Stimulated activated CD4-positive, alpha-beta T cell treated with anti-CD3 and anti-CD28 coated beads, TNF-alpha, amount 100 ng/mL, for 48 hours (primary cell): ENCODE data around the gene EPG5.
"Not testable (repeated sequence)": the region's sequence is repeated elsewhere in the genome, so short reads cannot be mapped to it uniquely, and the experiment has no call there.

Experiments
- DNase-seq, 3 donors: peaks; one replicate each; pipeline ENCODE4 v3.0.0-alpha.2; 2020; ENCODE audit warnings: low read depth in 3 of 3

EPG5 gene

DNA sequence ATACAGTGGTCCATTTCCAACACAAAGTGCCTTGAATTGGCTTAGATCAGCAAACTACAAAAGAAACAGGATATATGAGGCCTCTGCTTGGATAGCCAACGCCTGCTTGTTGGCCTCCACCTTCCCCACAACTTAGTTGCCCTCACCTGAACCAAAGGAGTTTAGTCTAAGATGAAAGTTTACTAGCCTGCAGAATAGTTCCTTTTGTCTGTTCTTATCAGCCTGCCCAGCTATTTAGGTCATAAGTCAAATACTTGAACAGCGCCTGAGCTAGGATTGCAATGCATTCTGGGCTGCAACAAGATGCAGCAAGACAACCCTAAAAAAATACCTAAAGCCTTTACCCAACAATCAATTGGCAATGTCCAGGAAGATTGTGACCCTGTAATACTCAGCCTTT lies 13.1 kb upstream of the EPG5 start:
- no peak for DNase-seq

DNA sequence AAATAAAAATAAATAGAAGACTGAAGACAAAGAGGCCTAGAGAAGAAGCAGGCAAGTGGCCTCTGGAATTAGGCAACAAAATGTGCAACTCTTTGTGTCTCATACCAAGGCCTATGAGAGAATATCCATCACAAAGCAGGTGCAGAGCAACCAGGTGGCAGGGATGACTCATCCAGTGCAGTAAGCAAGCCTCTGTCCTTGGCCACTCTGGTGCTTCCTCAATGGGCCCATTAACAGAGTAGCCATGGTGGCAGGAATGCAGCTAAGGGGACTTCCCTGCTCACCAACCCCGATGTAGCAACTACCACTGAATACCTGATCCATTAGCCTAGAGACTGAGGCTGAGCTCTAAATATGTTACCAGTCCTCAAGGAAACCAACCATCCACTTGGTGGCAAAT lies 11.0 kb upstream of the EPG5 start:
- DNase-seq, result no peak

DNA sequence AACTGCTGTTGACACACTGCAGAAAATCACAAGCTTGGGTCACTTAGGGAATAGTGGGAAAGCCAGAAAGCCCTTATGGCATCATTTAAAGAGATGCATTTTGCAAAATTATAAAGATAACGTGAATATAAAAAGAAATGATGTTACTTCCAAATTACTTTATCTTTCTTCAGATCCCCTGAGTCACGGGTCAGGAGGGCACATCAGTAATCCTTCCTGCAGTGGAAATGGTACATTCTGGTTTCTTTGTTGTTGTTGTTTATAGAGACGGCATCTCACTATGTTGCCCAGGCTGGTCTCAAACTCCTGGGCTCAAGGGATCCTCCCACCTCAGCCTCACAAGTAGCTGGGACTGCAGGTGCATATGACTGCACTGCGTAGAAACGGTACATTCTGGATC lies 9.8 kb upstream of the EPG5 start:
- no peak for DNase-seq

DNA sequence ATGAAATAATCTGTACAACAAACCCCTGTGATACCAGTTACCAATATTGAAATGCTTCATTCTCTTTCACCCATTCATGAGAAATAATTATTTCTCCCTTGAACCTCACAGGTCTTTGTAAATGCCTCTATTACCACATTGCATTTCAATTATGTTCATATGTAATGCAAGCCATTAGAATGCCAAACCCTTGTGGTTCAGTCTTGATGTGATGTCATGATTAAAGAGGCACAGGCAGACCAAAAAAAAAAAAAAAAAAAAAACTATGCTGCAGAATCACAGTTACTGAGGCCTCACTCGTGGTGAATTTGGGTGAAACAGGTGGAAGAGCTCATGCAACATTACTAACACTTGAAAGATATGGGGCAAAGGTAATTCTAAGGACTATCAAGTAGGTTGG lies 9.4 kb upstream of the EPG5 start:
- DNase-seq, result no peak

DNA sequence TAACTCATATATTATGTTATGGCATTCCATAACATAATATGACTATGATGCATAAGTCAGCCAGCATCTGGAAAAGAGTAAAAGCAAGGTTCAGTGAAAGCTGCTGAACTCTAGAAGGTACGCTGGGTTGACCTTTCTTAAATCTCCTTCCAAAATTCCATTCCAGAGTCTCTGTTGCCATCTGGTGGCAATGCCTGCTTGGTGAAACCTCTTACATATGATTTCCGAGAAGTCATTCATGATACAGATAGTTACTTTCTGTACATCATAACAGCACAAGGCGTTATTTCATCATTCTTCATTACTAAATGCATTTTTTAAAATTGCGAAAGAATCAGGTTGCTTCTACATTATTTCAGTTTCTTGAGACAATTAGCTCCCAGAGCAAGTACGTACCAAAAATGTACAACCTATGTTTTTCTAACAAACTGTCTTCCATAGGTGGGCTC lies 7.0 kb upstream of the EPG5 start:
- DNase-seq, result peak; percentile 43 to 57 (median 56)

DNA sequence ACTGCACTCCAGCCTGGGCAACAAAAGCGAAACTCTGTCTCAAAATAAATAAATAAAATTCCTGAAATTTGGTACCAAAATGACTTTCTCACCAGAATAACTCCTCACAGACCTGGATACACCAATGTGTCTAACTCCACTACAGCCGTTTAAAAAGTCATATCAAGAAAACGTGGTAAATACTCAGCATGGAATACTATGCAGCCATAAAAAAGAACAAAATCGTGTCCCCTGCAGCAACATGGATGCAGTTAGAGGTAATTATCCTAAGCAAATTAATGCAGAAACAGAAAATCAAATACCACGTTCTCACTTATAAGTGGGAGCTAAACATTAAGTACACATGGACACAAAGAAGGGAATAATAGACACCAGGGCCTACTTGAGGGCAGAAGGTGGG lies 2.2 kb downstream of the EPG5 start:
- DNase-seq, result not testable (repeated sequence)

DNA sequence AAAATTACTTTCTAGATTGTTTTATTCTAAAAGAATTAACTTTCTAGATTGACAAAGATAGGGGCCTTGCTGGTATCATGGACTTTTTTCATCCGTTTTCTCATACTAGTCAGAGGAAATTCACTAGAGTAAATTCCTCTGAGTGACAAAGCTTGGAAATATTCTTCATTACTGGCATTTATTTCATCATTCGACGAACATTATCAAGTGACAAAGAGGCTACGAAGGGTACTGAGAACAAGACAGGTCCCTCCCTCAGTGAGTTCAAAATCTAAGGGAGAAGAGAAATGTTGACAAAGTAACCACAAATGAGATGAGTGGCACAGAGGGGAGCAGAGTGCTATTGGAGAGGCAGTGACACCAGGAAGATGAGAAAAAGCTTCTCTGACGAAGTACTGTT lies 4.3 kb downstream of the EPG5 start:
- no peak for DNase-seq

DNA sequence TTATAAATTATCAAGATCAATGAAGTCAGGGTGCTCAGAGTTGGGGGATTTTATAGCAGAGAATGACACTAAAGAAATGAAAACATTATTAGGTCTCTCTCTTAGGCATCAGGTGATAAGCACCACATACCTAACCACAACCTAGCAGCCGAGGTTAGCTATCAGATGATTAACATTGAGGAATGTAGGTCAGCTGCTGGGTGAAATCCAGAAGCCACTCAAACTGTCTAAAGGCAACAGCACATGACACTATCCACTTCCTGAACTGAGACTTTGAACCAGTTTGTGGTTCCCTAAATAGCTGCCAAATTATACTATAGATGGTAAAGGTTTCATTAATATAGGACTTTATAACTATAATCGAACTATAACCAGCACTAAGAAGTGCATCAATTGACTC lies 4.7 kb downstream of the EPG5 start:
- DNase-seq, result no peak

DNA sequence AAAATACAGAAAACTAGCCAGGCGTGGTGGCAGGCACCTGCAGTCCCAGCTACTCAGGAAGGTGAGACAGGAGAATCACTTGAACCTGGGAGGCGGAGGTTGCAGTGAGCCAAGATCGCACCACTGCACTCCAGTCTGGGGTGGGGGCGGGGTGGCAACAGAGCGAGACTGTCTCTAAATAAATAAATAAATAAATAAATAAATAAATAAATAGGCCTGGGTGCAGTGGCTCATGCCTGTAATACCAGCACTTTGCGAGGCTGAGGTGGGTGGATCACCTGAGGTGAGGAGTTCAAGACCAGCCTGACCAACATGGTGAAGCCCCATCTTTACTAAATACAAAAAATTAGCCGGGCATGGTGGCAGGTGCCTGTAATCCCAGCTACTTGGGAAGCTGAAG lies 7.6 kb downstream of the EPG5 start:
- DNase-seq, result not testable (repeated sequence)

DNA sequence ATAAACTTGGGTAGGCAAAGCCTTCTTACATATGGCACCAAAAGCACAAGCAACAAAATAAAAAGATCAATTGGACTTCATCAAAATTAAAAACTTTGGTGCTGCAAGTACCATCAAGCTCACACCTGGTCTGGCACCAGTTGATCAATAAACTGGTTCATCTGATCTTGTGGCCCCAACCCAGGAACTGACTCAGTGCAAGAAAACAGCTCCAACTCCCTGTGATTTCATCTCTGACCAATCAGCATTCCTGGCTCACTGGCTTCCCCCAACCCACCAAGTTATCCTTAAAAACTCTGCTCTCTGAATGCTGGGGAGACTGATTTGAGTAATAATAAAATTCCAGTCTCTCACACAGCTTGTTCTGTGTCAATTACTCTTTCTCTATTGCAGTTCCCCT lies 8.4 kb downstream of the EPG5 start:
- no peak for DNase-seq

DNA sequence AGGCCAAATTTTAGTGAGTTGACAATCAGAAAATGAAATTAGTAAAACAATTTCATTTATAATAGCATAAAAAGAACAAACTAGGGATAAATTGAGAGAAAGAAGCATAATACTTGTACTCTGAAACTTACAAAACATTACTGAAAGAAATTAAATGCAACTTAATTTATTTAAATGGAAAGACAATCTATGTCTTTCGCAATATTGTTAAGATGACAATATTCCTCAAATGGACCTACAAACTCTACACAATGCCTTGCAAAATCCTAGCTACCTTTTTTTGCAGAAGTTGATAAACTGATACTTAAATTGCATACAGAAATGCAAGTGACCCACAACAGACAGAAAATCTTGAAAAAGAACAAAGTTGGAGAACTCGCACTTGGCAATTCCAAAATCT lies 9.1 kb downstream of the EPG5 start:
- no peak for DNase-seq

DNA sequence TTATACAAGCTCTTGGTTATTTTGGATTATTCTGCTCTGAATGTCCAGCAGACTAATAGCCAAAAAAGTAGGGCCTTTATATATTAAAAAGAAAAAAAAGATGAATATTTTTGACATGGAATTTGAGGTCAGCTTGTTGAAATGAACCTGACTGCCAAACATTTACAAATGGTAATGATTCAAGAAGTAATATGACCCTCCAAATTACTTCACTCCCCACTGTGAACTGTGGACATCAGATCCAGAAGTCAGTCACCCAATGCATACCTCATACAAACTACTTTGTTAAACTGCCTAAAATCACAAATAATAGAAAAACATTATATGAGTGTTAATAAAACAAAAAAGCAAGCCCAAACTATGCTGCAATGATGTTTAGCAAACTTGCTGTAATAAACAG lies 10.0 kb downstream of the EPG5 start:
- DNase-seq, result no peak

DNA sequence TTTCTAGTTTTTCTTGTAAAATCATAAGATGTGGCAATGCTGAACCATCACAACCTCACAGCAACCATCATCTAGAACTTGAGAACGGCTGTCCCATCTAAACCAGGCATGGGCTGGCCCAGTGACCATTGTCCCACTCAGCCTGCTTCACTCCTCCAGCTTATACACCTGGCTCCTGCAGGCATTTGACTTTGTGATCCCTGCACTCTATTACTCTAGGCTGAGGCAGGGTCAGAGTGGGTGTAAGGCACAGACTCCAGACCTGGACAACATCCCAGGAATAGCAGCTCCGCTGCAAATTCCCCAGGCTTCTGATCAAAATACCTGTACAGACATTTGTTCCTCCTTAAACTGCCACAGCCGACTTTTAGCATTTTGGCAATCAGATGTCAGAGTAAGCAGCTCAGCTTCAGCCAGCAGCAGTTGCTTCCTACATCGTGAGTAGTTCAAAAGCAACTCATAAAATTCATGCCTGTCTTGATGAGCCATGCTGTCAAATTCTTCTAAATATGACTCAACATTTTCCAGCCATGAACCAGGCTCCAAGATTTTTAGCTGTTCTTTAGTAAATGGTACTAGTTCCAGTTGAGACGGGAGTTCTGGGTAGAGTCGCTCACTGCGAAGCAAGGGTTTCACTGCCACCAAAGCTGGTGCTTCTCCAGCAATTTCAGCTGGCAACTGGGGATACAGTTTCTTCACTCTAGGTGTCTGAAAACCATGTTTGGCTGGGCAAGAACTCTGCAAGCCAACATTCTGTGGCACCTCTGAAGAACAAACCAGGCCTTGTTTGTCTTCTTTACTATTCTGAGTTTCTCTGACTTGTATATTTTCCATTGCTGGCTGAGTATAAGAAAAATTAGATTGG lies 12.8 kb downstream of the EPG5 start:
- DNase-seq, result no peak

DNA sequence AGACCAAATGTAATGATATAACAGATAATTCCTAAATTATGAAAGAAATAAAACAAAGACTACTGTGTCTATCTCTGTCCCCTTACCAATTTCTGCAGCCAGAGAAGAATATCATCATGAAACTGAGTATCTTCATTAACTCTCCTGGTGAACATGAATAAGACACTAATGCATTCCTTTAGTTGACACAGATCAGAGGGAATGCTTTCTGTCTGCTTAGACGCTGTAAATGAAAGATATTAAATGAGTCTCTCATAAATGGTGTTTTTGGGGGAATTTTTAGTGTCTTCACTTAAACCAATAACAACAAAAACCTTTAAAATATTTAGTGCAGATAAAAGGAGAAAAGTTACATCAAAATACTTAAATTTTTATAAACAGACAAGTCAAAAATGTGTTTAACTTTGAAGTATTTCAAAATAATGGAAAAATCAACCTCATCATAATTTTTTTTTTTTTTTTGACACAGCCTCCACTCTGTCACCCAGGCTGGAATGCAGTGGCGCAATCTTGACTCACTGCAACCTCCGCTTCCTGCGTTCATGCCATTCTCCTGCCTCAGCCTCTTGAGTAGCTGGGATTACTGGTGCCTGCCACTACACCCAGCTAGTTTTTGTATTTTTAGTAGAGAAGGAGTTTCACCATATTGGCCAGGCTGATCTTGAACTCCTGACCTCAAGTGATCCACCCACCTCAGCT lies 16.0 kb downstream of the EPG5 start:
- no peak for DNase-seq

DNA sequence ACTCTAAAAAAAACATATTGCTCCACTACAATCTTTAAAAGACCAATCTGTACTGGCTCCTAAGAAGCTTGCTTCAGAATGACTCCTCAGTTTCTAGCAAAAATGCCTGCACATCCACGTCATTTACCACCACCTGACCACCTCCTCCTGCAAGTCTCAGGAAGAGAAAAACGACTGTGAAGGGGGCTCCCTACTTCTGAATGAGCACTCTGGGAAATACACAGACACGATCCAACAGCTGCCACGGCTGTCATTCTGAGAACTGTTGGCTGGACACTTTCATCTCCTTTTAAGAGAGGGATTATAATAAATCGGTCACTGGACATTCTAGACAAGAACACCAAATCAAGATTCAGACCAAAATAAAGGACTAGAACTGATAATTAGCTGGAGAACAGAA lies 21.5 kb downstream of the EPG5 start:
- no peak for DNase-seq

DNA sequence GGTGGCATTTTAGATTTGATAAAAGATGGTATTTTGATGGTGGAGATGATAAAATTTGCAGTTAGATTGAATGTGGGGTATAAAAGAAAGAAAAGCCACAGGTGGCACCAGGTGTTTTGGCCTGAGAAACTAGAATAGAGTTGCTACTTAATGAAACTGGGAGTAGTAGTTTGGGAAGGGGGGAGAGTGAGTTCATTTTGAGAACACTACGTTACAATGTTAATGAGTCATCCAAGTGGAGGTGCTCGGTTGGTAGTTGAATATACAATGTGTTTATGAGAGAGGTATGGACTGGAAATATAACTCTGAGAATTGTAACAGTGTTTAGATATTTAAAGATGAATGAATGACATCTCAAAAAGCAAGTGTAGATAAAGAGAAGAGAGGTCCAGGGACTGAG lies 26.4 kb downstream of the EPG5 start:
- no peak for DNase-seq

DNA sequence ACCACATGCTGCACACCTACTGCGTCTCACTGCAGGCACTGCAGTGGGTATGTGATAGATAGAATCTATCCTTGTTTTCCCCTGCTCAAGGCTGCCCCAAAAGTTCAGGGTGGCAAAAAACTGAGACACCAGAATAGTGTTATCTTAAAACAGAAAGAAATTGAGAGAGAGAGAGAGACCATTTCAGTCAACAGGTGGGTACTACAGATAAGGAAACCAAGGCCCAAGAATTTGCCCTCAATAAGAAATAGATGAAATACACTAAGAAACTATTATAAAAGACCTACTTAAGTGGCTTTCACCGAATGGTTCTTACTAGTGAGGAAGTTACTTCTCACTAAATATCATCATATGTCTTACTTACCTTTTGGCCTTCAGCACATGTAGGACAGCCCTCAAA lies 27.9 kb downstream of the EPG5 start:
- DNase-seq, result no peak

DNA sequence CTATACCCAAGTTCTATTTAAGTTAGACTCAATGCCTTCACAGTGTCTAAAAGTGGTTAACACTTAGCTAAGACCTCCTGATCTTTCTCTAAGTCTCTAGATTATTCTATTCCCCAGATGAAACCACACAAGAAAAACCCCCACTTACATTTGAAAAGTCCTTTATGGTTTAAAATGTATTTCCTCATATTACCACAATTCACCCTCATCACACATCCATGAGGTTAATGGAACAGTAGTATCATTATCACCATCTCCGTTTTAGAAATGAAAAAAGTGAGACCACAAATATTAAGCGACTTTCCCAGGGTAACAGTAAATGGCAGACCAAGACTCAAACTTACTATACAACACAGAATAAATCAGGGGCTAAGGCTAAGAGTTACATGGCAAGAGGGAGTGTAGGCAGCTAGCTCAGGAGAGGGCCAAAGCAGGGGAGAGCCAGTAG lies 28.6 kb downstream of the EPG5 start:
- no peak for DNase-seq

DNA sequence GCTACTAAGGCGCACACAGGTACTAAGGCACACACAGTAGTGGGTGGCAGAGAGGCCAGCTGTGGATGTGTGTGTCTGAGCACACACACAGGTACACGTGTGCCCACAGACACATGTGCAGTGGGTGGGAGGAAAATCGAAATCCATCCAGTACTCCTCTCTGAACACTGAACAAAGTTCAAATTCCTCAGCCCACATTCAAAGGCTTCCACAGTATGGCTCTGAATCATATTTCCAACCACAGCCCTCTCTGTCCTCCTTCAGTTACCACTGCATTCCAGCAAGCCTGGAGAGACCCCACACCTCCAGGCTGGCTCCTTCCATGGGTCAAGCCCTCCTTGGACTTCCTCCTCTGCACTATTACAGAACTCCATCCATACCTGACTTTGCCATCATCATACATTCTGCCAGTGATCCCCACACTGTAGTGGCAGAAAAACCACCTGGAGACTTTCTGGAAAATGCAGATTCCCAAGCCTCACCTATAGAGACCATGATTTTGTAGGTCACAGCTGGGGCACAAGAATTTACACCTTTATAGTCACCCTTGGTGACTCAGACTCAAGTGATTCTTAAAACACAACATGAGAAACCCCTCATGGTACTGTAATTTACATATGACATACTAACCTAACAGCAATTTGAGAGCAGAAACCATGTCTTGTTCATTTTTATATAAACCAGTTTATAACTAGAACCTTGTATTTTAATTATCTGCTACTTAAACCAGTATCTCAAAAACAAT lies 31.4 kb downstream of the EPG5 start:
- no peak for DNase-seq

DNA sequence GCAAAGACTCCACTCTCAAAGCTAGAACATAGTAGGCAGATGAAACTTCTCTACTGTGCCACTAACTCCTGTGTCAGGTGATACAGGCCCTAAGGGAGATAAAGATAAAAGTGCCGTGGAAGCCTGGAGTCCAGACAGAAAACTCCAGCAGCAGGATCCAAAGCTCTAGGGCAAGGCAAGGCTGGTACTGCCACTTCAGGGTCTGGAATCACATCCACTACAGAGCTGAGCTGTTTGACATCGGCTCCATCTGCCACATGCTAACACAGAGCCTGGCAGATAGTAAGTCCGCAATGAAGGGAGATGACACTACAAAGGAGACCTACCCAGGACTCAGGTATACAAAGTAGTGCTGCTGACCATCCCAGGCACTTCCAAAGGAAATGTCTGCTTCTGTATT lies 34.4 kb downstream of the EPG5 start:
- DNase-seq, result no peak

DNA sequence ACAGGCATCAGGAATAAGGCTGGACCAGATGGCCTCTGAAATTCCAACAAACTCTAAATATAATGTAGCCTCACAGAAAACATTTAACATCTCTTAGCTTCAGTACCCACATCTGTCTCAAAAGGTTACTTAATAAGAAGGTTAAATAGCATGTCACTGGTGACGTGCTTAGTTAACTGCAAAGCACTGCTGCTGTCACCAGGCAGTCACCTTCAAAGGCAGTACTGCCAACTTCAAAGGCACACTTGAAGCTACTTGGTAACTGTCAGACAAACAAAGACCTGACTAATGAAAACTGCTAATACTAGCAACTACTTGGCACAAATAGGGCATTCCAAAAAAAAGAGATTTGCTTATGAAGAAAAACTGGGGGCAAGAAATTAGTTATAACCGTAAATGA lies 36.2 kb downstream of the EPG5 start:
- DNase-seq, result no peak

DNA sequence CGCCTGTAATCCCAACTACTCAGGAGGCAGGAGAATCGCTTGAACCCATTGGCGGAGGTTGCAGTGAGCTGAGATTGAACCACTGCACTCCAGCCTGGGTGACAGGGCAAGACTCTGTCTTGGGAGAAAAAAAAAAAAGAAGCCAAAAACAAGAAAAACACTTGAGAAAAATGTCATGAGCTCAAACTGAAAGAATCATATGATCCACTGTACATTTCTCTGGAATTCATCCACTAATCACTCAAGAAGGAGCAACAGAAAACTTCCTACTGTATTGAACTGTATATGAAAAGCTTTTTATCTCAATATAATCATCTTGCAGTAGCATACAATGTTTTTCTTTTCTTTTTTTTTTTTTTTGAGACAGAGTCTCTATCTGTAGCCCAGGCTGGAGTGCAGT lies 40.4 kb downstream of the EPG5 start:
- no peak for DNase-seq

DNA sequence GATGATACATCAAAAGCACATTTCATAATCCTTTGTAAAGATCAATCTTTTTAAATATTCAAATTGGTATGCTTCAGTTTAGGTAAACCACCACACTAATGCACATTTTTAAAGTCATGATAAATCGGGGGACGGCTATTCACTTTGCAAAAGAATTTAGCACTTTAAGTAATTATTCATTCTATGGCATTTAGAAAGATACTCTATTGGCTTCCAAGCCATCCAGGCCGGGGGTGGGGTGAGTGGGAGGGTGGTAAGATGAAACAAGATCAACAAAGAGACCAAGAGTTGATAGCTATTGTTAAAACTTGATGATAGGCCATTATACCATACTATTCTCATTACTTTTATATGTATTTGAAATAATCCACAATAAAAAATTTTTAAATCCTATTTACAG lies 41.0 kb downstream of the EPG5 start:
- no peak for DNase-seq
